Measurements from ENCODE around the gene MTMR3. TPM values are rescaled to one million over a fixed set of nuclear protein-coding genes. Genes with fewer than 3 reads are reported as not detected.

The MTMR3 gene
- total RNA-seq, 1 experiment from 2014 or later: 26.8 TPM

DNA sequence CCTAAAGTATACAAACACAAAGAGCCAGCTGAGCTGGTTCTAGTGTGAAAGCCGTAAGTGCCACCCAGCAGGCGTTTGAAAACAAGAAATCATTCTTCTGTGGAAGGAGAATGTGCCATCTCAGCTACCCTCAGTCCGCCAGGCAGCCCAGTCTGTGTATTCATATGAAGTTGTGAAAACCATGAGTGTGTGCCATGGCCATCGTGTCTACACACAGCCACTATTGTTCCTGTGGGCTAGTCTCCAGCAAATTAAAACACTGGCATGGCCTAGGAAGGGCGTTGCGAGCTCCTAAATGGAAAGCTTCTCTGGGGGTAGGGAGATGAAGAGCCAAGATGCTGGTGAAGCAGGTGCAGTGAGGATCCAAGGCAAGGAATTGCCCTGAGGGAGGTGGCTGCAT, 145.8 kb downstream of the MTMR3 start:
- Histone ChIP-seq H3K36me3 (ENCODE audit: control insufficient read depth, insufficient read depth, low read length) (peaks cover 3% of the 10 kb centered on the region; the same call in 1 of the 2 replicates), H3K27me3 (ENCODE audit: control insufficient read depth, insufficient read depth, low read length) (no peaks in the 10 kb centered on the region), H3K9me3 (ENCODE audit: control insufficient read depth, insufficient read depth, low read depth, low read length) (no peaks in the 10 kb centered on the region), H3K4me1 (ENCODE audit: control insufficient read depth, insufficient read depth, low read length) (no peaks in the 10 kb centered on the region), H3K27ac (ENCODE audit: low read length) (no peak overlapping the region), H3K4me3 (ENCODE audit: low read depth in 2 of 2, low read length in 2 of 2) (no peak overlapping the region)
- BruUV-seq (replicated peaks): no TSS peak
- ChIA-PET CTCF (no interaction called here), POLR2A (no interaction called here)
- intact Hi-C loops (cut with micrococcal nuclease; ENCODE audit: unreplicated experiment): no loop called here
- in situ Hi-C loops (cut with HindIII; ENCODE audit: low pct_unique_long_range_greater_than_20kb, low sequenced_read_pairs): no loop called here
- DNase-seq (ENCODE audit: low read depth, low spot score) (no peak), ATAC-seq (no peak)
- TF ChIP-seq POLR2AphosphoS5 (IDR thresholded peaks at IDR 0.05; ENCODE audit: low read depth, low read length): no peak
- TF ChIP-seq SIN3A (IDR thresholded peaks at IDR 0.05; ENCODE audit: borderline replicate concordance, insufficient read depth, low read depth, low read length): no peak
- TF ChIP-seq TCF7L2 (IDR thresholded peaks at IDR 0.05; ENCODE audit: low read depth, low read length): no peak
- TF ChIP-seq, protein P1, sequence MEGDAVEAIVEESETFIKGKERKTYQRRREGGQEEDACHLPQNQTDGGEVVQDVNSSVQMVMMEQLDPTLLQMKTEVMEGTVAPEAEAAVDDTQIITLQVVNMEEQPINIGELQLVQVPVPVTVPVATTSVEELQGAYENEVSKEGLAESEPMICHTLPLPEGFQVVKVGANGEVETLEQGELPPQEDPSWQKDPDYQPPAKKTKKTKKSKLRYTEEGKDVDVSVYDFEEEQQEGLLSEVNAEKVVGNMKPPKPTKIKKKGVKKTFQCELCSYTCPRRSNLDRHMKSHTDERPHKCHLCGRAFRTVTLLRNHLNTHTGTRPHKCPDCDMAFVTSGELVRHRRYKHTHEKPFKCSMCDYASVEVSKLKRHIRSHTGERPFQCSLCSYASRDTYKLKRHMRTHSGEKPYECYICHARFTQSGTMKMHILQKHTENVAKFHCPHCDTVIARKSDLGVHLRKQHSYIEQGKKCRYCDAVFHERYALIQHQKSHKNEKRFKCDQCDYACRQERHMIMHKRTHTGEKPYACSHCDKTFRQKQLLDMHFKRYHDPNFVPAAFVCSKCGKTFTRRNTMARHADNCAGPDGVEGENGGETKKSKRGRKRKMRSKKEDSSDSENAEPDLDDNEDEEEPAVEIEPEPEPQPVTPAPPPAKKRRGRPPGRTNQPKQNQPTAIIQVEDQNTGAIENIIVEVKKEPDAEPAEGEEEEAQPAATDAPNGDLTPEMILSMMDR (IDR thresholded peaks at IDR 0.05): no peak
- TF ChIP-seq, protein P2, sequence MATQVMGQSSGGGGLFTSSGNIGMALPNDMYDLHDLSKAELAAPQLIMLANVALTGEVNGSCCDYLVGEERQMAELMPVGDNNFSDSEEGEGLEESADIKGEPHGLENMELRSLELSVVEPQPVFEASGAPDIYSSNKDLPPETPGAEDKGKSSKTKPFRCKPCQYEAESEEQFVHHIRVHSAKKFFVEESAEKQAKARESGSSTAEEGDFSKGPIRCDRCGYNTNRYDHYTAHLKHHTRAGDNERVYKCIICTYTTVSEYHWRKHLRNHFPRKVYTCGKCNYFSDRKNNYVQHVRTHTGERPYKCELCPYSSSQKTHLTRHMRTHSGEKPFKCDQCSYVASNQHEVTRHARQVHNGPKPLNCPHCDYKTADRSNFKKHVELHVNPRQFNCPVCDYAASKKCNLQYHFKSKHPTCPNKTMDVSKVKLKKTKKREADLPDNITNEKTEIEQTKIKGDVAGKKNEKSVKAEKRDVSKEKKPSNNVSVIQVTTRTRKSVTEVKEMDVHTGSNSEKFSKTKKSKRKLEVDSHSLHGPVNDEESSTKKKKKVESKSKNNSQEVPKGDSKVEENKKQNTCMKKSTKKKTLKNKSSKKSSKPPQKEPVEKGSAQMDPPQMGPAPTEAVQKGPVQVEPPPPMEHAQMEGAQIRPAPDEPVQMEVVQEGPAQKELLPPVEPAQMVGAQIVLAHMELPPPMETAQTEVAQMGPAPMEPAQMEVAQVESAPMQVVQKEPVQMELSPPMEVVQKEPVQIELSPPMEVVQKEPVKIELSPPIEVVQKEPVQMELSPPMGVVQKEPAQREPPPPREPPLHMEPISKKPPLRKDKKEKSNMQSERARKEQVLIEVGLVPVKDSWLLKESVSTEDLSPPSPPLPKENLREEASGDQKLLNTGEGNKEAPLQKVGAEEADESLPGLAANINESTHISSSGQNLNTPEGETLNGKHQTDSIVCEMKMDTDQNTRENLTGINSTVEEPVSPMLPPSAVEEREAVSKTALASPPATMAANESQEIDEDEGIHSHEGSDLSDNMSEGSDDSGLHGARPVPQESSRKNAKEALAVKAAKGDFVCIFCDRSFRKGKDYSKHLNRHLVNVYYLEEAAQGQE (IDR thresholded peaks at IDR 0.05; ENCODE audit: insufficient read depth in 1 of 2, low read depth in 2 of 2, low read length in 1 of 2): no peak

DNA sequence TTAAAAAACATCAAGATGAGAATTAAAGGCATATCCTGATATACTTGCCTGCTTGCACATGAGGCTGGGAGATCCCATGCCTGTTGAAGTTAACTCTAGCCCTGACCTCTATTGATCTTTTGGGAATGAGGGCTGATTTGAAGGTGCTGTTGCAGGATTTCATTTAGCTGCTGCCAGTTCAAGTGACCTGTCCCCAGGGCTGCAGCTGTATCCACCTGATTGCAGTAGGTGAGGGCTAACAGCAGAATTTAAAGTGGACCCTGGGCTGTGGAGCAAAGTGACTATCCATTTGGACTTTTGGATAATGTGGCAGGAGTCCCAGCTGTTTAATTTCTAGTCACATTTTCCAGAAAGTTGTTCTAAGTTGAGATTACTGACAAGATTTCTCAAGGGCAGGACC, 146.5 kb downstream of the MTMR3 start:
- no peak for DNase-seq (ENCODE audit: low read depth, low spot score)
- ATAC-seq: no peak
- H3K27me3 ChIP-seq (ENCODE audit: control insufficient read depth, insufficient read depth, low read length): no peaks in the 10 kb centered on the region
- BruUV-seq (replicated peaks): no TSS peak
- TF ChIP-seq POLR2AphosphoS5 (IDR thresholded peaks at IDR 0.05; ENCODE audit: low read depth, low read length) (no peak), TCF7L2 (IDR thresholded peaks at IDR 0.05; ENCODE audit: low read depth, low read length) (no peak), SIN3A (IDR thresholded peaks at IDR 0.05; ENCODE audit: borderline replicate concordance, insufficient read depth, low read depth, low read length) (no peak)
- TF ChIP-seq, protein P1 (IDR thresholded peaks at IDR 0.05): no peak
- TF ChIP-seq, protein P2 (IDR thresholded peaks at IDR 0.05; ENCODE audit: insufficient read depth in 1 of 2, low read depth in 2 of 2, low read length in 1 of 2): no peak
- H3K4me1 ChIP-seq (ENCODE audit: control insufficient read depth, insufficient read depth, low read length): no peaks in the 10 kb centered on the region
- H3K4me3 ChIP-seq (ENCODE audit: low read depth in 2 of 2, low read length in 2 of 2): no peak overlapping the region
- no peak overlapping the region for H3K27ac ChIP-seq (ENCODE audit: low read length)
- peaks cover 3% of the 10 kb centered on the region; the same call in 1 of the 2 replicates for H3K36me3 ChIP-seq (ENCODE audit: control insufficient read depth, insufficient read depth, low read length)
- intact Hi-C loops (cut with micrococcal nuclease; ENCODE audit: unreplicated experiment): no loop called here
- CTCF ChIA-PET: no interaction called here
- in situ Hi-C loops (cut with HindIII; ENCODE audit: low pct_unique_long_range_greater_than_20kb, low sequenced_read_pairs): no loop called here
- no peaks in the 10 kb centered on the region for H3K9me3 ChIP-seq (ENCODE audit: control insufficient read depth, insufficient read depth, low read depth, low read length)
- POLR2A ChIA-PET: interaction anchor here (0.6 kb wide), 1 partner anchor 141 kb away, joined by 3 read pairs; no protein-coding TSS in a partner anchor

Data from Panc1 (cell line).